HL-60 (cell line): ENCODE results near the gene SLC24A1.

ENCODE experiments used
- DNase-seq, 2 experiments: peaks; one replicate each; pipeline ENCODE4 v3.0.0-alpha.2; 2010 to 2020; ENCODE audit warnings: low read depth in 1 of 2, low spot score in 1 of 2
- H3K27ac ChIP-seq: fragments of 250-450 bp; sonication (Bioruptor Pico); replicated peaks from 2 replicates; pipeline ENCODE4 v1.5.1; 2020; ENCODE audit warnings: mild to moderate bottlenecking, moderate library complexity
- H3K27me3 ChIP-seq: fragments of 250-450 bp; sonication (Bioruptor Pico); 2 replicates; pipeline ENCODE4 v1.5.1; 2021; ENCODE audit warnings: mild to moderate bottlenecking, moderate library complexity; ENCODE audit not compliant: insufficient read depth, poor library complexity, severe bottlenecking
- H3K4me3 ChIP-seq: replicated peaks from 2 replicates; pipeline ENCODE4 v1.5.1; 2011; ENCODE audit warnings: mild to moderate bottlenecking, control low read depth, low read length; ENCODE audit not compliant: insufficient read depth
- GABPA ChIP-seq: IDR thresholded peaks from 2 replicates; pipeline ENCODE4 v1.6.1; 2012; ENCODE audit warnings: low read depth
- POLR2AphosphoS5 ChIP-seq: IDR thresholded peaks from 2 replicates; pipeline ENCODE4 v1.6.1; 2012; ENCODE audit warnings: low read depth
- SPI1 ChIP-seq: IDR thresholded peaks from 2 replicates; pipeline ENCODE4 v1.6.1; 2012; ENCODE audit warnings: low read depth, mild to moderate bottlenecking, borderline replicate concordance
- TF ChIP-seq, protein P1 (sequence below): IDR thresholded peaks from one replicate; pipeline ENCODE4 v1.5.1; 2011; ENCODE audit warnings: low read length, control low read depth, inconsistent platforms; ENCODE audit not compliant: insufficient read depth
- TF ChIP-seq, protein P2 (sequence below): IDR thresholded peaks from 2 replicates; pipeline ENCODE4 v1.6.1; 2012; ENCODE audit warnings: low read depth; ENCODE audit not compliant: insufficient replicate concordance

Gene SLC24A1

DNA sequence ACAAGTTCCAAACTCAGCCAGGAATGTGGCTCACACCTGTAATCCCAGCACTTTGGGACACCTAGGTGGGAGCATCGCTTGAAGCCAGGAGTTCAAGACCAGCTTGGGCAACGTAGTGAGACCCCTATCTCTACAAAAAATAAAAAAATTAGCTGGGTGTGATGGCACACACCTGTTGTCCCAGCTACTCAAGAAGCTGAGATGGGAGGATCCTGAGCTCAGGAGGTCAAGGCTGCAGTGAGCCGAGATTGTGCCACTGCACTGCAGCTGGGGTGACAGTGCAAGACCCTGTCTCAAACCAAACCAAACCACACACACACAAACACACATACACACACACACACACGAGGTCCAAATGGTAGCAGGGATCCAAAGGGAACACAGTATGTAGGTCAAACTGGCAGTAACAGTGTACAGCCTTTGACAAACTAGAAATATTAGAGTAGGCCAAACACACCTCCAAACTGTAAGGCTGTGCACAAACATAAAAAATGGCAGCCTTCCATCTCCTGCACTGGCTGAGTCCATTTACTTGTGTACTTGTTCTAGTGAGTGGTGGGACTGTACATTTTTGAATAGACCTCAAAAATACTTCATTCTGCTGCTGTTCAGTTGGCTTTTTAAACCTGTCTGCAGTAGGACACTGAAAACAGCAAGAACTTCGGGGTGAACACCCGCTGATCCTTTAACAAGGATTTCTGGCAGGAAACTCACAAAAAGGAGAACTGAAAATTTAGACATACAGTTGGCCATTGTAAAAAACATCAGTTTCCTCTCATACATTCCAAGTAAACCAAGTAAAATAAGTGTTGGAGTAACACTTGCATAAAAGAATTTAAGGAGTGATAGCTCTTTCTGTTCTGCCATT is 44.4 kb upstream of the SLC24A1 start:
- Histone ChIP-seq H3K4me3 (no peak overlapping the region), H3K27ac (no peak overlapping the region), H3K27me3 (no peaks in the 10 kb centered on the region)
- no peak for DNase-seq
- TF ChIP-seq, protein P1, sequence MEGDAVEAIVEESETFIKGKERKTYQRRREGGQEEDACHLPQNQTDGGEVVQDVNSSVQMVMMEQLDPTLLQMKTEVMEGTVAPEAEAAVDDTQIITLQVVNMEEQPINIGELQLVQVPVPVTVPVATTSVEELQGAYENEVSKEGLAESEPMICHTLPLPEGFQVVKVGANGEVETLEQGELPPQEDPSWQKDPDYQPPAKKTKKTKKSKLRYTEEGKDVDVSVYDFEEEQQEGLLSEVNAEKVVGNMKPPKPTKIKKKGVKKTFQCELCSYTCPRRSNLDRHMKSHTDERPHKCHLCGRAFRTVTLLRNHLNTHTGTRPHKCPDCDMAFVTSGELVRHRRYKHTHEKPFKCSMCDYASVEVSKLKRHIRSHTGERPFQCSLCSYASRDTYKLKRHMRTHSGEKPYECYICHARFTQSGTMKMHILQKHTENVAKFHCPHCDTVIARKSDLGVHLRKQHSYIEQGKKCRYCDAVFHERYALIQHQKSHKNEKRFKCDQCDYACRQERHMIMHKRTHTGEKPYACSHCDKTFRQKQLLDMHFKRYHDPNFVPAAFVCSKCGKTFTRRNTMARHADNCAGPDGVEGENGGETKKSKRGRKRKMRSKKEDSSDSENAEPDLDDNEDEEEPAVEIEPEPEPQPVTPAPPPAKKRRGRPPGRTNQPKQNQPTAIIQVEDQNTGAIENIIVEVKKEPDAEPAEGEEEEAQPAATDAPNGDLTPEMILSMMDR = no peak
- TF ChIP-seq, protein P2, sequence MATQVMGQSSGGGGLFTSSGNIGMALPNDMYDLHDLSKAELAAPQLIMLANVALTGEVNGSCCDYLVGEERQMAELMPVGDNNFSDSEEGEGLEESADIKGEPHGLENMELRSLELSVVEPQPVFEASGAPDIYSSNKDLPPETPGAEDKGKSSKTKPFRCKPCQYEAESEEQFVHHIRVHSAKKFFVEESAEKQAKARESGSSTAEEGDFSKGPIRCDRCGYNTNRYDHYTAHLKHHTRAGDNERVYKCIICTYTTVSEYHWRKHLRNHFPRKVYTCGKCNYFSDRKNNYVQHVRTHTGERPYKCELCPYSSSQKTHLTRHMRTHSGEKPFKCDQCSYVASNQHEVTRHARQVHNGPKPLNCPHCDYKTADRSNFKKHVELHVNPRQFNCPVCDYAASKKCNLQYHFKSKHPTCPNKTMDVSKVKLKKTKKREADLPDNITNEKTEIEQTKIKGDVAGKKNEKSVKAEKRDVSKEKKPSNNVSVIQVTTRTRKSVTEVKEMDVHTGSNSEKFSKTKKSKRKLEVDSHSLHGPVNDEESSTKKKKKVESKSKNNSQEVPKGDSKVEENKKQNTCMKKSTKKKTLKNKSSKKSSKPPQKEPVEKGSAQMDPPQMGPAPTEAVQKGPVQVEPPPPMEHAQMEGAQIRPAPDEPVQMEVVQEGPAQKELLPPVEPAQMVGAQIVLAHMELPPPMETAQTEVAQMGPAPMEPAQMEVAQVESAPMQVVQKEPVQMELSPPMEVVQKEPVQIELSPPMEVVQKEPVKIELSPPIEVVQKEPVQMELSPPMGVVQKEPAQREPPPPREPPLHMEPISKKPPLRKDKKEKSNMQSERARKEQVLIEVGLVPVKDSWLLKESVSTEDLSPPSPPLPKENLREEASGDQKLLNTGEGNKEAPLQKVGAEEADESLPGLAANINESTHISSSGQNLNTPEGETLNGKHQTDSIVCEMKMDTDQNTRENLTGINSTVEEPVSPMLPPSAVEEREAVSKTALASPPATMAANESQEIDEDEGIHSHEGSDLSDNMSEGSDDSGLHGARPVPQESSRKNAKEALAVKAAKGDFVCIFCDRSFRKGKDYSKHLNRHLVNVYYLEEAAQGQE = no peak
- TF ChIP-seq GABPA (no peak), SPI1 (peak; percentile 35; the same call in 1 of the 2 replicates), POLR2AphosphoS5 (no peak; the same call in 1 of the 2 replicates)

DNA sequence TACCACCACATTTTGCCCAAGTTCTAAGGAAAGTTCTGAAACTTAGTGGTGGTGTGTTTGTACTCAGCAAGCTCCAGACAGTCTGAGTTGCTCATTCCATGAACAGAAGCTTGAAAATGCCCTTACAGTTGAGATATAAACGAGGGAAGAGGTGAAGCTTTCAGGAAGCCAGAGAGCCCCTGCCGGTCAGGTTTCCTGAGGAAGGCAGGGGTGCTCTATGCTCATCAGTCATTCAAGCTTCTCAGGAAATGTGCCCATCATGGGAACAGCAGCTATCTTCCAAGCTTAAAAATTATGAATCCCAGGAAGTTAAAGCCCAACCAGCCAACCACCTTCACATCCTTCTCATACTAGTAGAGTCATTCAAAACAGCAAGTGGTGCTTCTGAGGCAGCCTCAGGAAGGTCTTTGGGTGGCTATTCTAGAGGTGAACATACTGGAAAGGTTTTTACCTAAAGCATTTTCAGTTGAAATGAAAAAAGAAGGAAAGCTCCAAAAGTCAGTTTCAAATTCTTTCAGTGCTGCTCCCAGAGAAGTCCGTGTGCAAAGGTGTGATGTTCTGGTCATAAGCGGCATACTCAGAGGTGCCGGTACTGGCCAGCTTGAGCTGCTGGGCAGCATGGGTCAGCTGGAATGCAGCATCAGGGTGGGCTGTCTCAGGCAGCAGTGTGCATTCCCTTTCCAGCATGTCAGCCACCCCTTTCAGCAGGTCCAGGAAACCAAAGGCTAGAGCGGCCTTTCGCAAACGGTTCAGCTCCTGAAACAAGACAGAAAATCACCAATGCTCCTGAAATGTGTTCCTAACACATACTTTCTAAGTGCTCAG is 42.6 kb upstream of the SLC24A1 start:
- no peak for DNase-seq
- H3K27ac ChIP-seq = no peak overlapping the region
- peak; percentile 2; the same call in 1 of the 2 replicates for TF ChIP-seq POLR2AphosphoS5
- TF ChIP-seq, protein P1 = no peak
- H3K27me3 ChIP-seq = no peaks in the 10 kb centered on the region
- no peak overlapping the region for H3K4me3 ChIP-seq

DNA sequence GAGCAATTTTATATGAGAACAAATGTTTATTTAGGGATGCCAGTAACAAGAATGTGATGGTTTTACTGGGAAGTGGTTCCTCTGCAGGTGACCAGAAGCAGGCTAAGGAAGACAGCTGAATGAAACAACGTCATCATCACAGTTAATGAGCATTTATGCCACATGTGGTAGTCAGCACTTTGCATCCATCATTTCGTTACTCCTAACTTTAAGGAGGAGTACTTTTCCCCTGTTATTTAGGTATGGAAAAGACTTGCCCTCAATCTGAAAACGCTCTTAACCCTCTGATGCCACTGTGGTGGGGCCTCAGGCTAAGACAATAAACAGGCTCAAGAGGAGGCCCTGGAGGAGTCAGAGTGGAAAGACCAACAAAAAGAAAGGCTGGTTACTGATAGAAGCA is 42.0 kb upstream of the SLC24A1 start:
- DNase-seq = no peak
- no peak overlapping the region for H3K27ac ChIP-seq
- no peaks in the 10 kb centered on the region for H3K27me3 ChIP-seq
- no peak overlapping the region for H3K4me3 ChIP-seq
- TF ChIP-seq SPI1 = no peak
- TF ChIP-seq, protein P2 = no peak
- TF ChIP-seq, protein P1 = no peak
- no peak for TF ChIP-seq GABPA
